K562 (cell line): Measurements from ENCODE around the gene TAS1R3. TPM values are rescaled to one million over a fixed set of nuclear protein-coding genes. Genes with fewer than 3 reads are reported as not detected.

Experiments used
- ATF3 ChIP-seq, 2 experiments: fragments of 450-650 bp in 1 of 2; sonication (generic) in 1 of 2; formaldehyde crosslinking in 1 of 2; IDR thresholded peaks in 1 of 2; conservative IDR thresholded peaks in 1 of 2; 2 replicates each; pipeline versions ENCODE4 v1.6.1 to v1.8.1; 2016 to 2023; ENCODE audit warnings: mild to moderate bottlenecking in 2 of 2, moderate library complexity in 2 of 2, inconsistent platforms in 1 of 2, missing genetic modification reagents in 1 of 2
- BCL6 ChIP-seq: fragments of 250-450 bp; sonication (Bioruptor Pico); IDR thresholded peaks from 2 replicates; pipeline ENCODE4 v1.4.0; 2020
- CBFA2T2 ChIP-seq: fragments of 450-650 bp; conservative IDR thresholded peaks from 2 replicates; pipeline ENCODE4 v1.6.1; 2017; ENCODE audit warnings: mild to moderate bottlenecking
- DPF2 ChIP-seq: fragments of 450-650 bp; IDR thresholded peaks from 2 replicates; pipeline ENCODE4 v1.6.1; 2016
- HDAC1 ChIP-seq, 2 experiments: fragments of 450-650 bp; IDR thresholded peaks; 2 replicates each; pipeline ENCODE4 v1.6.1; 2016 to 2017; ENCODE audit warnings: inconsistent platforms in 1 of 2, mild to moderate bottlenecking in 1 of 2, moderate library complexity in 1 of 2
- MITF ChIP-seq: IDR thresholded peaks from 2 replicates; pipeline ENCODE4 v1.6.1; 2014; ENCODE audit warnings: antibody characterized with exemption
- NFIC ChIP-seq: fragments of 450-650 bp; IDR thresholded peaks from 2 replicates; pipeline ENCODE4 v1.6.1; 2017; ENCODE audit warnings: mild to moderate bottlenecking, inconsistent platforms
- NR2F6 ChIP-seq: fragments of 450-650 bp; formaldehyde crosslinking; IDR thresholded peaks from 2 replicates; pipeline ENCODE4 v1.4.0; 2020; ENCODE audit warnings: mild to moderate bottlenecking
- POLR2A ChIP-seq: fragments of 450-650 bp; conservative IDR thresholded peaks from 2 replicates; pipeline ENCODE4 v1.6.1; 2016
- SFPQ ChIP-seq: fragments of 200-400 bp; formaldehyde crosslinking; IDR thresholded peaks from 2 replicates; pipeline ENCODE4 v1.6.1; 2017; ENCODE audit warnings: mild to moderate bottlenecking, low read depth, low read length, moderate library complexity
- SMAD3 ChIP-seq: fragments of 450-650 bp; formaldehyde crosslinking; conservative IDR thresholded peaks from 2 replicates; pipeline ENCODE4 v1.4.0; 2020; ENCODE audit warnings: mild to moderate bottlenecking
- TEAD1 ChIP-seq, 2 experiments: fragments of 450-650 bp in 1 of 2; sonication (generic) in 1 of 2; formaldehyde crosslinking; IDR thresholded peaks; 2 replicates each; pipeline versions ENCODE4 v1.4.0 to v1.8.0; 2020 to 2022; ENCODE audit warnings: mild to moderate bottlenecking in 2 of 2, missing genetic modification reagents in 1 of 2
- TRIM24 ChIP-seq, 2 experiments: fragments of 450-650 bp; IDR thresholded peaks; 2 replicates each; pipeline ENCODE4 v1.6.1; 2016
- ZNF263 ChIP-seq: sonication (generic); formaldehyde crosslinking; IDR thresholded peaks from 2 replicates; pipeline ENCODE4 v1.8.0; 2022; ENCODE audit warnings: mild to moderate bottlenecking, missing genetic modification reagents, borderline replicate concordance
- ZNF282 ChIP-seq: sonication (generic); formaldehyde crosslinking; IDR thresholded peaks from 2 replicates; pipeline ENCODE4 v1.8.1; 2023; ENCODE audit warnings: missing genetic modification reagents
- ZNF354B ChIP-seq: fragments of 250-450 bp; sonication (Bioruptor Pico); IDR thresholded peaks from 2 replicates; pipeline ENCODE4 v1.4.0; 2020
- ZNF644 ChIP-seq: fragments of 200-800 bp; sonication (Bioruptor generic); IDR thresholded peaks from 2 replicates; pipeline ENCODE4 v1.6.1; 2016; ENCODE audit warnings: low read depth, missing genetic modification characterization, missing compliant biosample characterization
- ZNF707 ChIP-seq: fragments of 250-450 bp; sonication (Bioruptor Pico); conservative IDR thresholded peaks from 2 replicates; pipeline ENCODE4 v1.8.0; 2022; ENCODE audit warnings: inconsistent platforms, mild to moderate bottlenecking, moderate library complexity
- polyA plus RNA-seq, 8 experiments: library from polyadenylated mRNA; depleted of rRNA in 4 of 8; stranded (reverse) in 5 of 8; unstranded in 3 of 8; fragments of >200 nt; fragmentation: Nextera tagmentation in 2 of 8; fragmentation: Illumina TruSeq in 1 of 8; extraction: Ambion mirVana in 2 of 8; extraction: Trizol in 1 of 8; gene quantifications; 2 replicates each; pipeline versions ENCODE4 v1.2.1 to v1.2.3, GENCODE V29; 2011 to 2014; ENCODE audit warnings: inconsistent platforms in 1 of 8, missing spikeins in 1 of 8
- total RNA-seq, 7 experiments: library from RNA; depleted of rRNA in 6 of 7; stranded (reverse); fragments of >200 nt in 6 of 7; fragmentation: Illumina TruSeq in 2 of 7; extraction: Trizol in 2 of 7; gene quantifications; 2 replicates each; pipeline versions ENCODE4 v1.2.1 to v1.2.3, GENCODE V29; 2011 to 2021; ENCODE audit warnings: low replicate concordance in 1 of 7
- TF ChIP-seq, protein P1 (sequence below): sonication (generic); formaldehyde crosslinking; IDR thresholded peaks from 2 replicates; pipeline ENCODE4 v1.8.0; 2022; ENCODE audit warnings: mild to moderate bottlenecking, missing genetic modification reagents
- TF ChIP-seq, protein P2 (sequence below): sonication (generic); formaldehyde crosslinking; IDR thresholded peaks from 2 replicates; pipeline ENCODE4 v1.8.0; 2022; ENCODE audit warnings: missing genetic modification reagents, mild to moderate bottlenecking, borderline replicate concordance
- TF ChIP-seq, protein P3 (sequence below): sonication (generic); formaldehyde crosslinking; IDR thresholded peaks from 2 replicates; pipeline ENCODE4 v1.8.1; 2023; ENCODE audit warnings: mild to moderate bottlenecking, missing genetic modification reagents

TAS1R3 gene
- total and polyA plus RNA-seq, 9 of the 15 experiments (the other 6 are each of a cell fraction or from before 2014, with no cell fraction given): 0.07 to 0.13 TPM; not detected in 7

DNA sequence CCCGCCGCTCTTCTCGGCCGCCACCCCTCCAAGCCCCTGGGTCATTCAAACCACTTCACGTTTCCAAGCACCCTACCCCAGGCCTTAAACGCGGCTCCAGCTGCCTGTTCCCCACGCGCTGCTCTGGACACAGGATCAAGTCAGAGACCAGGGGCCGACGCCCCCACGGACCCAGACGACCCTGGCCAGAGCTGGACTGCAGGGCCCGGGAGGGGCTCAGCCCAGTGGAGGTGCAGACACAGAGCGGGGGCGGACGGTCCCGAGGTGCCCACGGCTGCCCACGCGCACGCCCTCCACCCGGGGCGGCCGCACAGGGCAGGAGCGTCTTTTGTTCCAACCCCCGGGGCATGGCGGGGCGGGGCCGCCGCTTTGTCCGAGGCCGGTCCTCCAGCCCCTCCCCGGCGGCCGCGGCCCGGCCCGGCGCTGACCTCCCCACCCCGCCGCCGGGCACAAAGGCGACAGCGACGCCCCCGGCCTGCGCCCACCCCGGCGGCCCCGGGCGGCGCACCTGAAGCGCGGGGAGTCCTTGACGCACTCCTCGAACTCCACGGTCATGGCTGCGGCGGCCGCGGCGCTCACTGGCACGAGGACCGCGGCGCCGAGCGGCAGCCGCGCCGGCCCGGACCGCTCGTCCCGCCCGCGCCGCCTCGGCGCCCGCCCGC lies 23.7 kb upstream of the TAS1R3 start (continued):
- TF ChIP-seq SFPQ (no peak), ZNF707 (CRISPR knock-in tag) (no peak), ZNF263 (CRISPR knock-in tag) (no peak), ZNF644 (tag) (no peak), ZNF354B (no peak), MITF (no peak), TRIM24 (IDR thresholded peaks at IDR 0.05) (no peak), CBFA2T2 (no peak), HDAC1 (IDR thresholded peaks at IDR 0.05) (peak in 1 of 2 experiments; percentile 68; a peak in 1 of 4 replicates), SMAD3 (CRISPR knock-in tag) (no peak), TEAD1 (CRISPR knock-in tag; IDR thresholded peaks at IDR 0.05) (no peak), ZNF282 (CRISPR knock-in tag) (no peak), NFIC (no peak), POLR2A (no peak), NR2F6 (CRISPR knock-in tag) (no peak), DPF2 (no peak), BCL6 (no peak), ATF3 (IDR thresholded peaks at IDR 0.05) (no peak), ATF3 (CRISPR knock-in tag; conservative IDR thresholded peaks at IDR 0.05) (no peak)
- TF ChIP-seq, protein P1, sequence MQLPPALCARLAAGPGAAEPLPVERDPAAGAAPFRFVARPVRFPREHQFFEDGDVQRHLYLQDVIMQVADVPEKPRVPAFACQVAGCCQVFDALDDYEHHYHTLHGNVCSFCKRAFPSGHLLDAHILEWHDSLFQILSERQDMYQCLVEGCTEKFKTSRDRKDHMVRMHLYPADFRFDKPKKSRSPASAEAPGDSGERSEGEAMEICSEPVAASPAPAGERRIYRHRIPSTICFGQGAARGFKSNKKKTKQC (CRISPR knock-in tag): peak; percentile 63; the same call in 1 of the 2 replicates
- TF ChIP-seq, protein P2, sequence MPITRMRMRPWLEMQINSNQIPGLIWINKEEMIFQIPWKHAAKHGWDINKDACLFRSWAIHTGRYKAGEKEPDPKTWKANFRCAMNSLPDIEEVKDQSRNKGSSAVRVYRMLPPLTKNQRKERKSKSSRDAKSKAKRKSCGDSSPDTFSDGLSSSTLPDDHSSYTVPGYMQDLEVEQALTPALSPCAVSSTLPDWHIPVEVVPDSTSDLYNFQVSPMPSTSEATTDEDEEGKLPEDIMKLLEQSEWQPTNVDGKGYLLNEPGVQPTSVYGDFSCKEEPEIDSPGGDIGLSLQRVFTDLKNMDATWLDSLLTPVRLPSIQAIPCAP (CRISPR knock-in tag): no peak
- TF ChIP-seq, protein P3, sequence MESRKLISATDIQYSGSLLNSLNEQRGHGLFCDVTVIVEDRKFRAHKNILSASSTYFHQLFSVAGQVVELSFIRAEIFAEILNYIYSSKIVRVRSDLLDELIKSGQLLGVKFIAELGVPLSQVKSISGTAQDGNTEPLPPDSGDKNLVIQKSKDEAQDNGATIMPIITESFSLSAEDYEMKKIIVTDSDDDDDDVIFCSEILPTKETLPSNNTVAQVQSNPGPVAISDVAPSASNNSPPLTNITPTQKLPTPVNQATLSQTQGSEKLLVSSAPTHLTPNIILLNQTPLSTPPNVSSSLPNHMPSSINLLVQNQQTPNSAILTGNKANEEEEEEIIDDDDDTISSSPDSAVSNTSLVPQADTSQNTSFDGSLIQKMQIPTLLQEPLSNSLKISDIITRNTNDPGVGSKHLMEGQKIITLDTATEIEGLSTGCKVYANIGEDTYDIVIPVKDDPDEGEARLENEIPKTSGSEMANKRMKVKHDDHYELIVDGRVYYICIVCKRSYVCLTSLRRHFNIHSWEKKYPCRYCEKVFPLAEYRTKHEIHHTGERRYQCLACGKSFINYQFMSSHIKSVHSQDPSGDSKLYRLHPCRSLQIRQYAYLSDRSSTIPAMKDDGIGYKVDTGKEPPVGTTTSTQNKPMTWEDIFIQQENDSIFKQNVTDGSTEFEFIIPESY (CRISPR knock-in tag): no peak
